Measurements from ENCODE around the gene CALHM6. TPM values are rescaled to one million over a fixed set of nuclear protein-coding genes. Genes with fewer than 3 reads are reported as not detected.

CALHM6 gene
- total RNA-seq, 1 experiment from 2014 or later = 9.6 TPM

DNA sequence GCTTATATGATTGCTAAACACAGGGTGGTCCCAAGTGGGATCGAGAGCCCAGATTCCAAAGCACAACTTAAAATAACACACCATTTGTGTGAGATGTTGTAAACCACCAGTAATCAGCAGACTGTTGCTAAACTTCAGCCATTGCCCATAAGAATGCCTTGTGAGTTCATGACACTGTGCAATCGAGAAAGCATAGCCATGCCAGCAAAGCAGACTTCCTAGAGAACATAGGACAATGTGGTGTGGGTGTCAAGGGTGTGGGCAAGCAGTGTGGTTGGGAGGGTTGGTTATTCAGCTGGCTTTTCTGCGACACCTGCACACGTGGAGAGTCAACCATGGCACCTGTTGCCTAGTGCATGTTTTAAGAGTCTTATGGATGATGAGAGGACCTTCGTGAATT, 16.1 kb upstream of the CALHM6 start:
- no peak for DNase-seq (ENCODE audit: low read depth)

DNA sequence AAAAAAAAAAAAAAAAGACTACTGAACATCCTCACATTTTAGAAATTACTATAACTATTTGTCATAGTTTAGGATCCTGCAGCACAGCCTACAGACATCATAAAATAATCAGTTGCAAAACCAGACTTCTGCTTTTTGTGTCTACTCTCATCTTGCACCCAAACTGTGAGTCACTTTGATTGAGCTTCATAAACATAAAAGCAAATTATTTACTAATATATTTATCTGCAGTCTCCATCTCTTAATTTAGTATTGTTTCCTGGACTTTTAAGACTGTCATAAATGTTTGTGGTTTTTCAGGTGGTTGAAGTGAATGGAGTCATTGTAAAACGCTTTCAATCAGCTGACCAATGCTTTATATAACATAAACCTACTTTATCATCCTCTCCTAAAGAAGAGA, 14.8 kb upstream of the CALHM6 start:
- peak; percentile 24 for DNase-seq (ENCODE audit: low read depth)

DNA sequence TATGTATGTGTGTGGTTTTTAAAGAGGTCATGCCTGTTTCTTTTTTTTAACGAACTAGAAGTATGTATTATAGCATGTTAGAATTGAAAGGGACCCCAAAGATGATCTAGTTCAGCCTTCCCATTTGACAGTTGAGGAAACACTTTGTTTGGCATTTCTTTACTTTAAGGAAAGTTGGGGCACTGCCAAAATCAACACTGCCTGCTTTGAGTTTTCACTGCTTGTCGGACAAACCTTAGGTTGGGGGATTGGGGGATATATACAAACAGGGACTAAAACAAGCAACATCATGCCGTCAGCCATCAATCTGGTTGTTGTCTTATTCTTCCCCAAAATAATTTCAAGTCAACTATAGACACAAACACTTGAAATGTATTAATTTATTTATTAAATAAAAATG, 14.1 kb upstream of the CALHM6 start:
- DNase-seq (ENCODE audit: low read depth) = peak; percentile 28

DNA sequence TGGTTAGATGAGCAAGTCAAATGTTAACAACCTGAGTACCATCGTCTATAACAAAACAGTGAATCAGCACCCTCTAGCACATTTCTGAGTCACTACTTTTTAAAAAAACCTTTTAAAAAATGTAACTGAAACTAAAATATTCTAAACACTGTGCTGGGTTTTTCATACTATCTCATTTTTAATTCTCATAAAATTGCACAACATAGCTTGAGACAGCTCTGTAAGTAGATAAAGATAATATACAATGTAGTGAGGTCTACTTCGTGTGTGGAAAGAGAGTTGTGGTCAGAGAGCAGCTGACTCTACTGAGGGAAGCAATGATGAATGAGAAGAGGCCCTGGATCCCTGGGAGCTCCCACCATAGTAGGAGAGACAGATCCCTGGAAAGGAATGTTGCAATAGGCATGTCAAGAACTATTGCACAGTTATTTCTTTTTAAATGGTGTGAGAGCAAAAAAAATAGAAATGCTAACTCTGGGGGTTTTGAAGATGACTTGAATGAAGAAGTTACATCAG, 13.6 kb upstream of the CALHM6 start:
- DNase-seq (ENCODE audit: low read depth) = peak; percentile 80

DNA sequence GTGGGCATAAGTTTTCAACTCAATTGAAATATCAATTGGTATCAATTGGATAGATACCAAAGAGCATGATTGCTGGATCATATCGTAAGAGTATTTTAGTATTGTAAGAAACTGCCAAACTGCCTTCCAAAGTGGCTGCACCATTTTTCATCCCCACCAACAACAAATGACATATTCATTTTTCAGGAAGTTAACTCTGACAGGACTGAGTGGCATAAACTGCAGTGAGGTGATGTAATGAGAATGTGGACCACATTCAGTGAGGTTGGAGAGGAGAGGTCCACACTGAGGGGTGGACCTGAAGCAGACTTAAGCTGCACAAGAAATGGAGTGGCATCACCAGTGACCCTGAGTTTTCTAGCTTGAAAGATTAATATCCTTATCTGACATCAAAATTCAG, 11.6 kb upstream of the CALHM6 start:
- DNase-seq (ENCODE audit: low read depth) = no peak

DNA sequence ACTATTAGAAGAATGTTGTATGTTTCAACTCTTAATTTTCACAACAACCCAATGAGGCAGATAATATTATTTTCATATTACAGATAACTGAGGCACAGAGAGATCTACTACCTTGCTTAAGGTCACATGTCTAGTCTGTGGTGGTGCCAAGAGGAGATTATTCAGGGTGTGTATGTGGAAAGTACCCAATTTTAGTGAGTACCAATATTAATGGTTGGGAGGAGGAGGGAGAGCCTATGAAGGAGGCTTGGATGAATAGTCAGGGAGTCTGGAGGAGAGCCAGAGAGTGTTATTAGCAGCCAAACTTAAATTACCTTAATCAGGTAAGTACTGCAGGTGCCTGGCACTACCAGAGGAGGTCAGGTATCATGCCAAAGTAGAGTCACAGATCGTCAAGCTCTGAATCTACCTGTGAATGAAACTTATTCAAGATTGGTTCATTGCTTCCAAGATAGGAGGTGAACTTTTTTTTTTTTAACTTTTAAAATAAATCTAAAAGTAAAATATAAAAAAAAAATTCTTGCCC, 10.9 kb upstream of the CALHM6 start:
- no peak for DNase-seq (ENCODE audit: low read depth)

DNA sequence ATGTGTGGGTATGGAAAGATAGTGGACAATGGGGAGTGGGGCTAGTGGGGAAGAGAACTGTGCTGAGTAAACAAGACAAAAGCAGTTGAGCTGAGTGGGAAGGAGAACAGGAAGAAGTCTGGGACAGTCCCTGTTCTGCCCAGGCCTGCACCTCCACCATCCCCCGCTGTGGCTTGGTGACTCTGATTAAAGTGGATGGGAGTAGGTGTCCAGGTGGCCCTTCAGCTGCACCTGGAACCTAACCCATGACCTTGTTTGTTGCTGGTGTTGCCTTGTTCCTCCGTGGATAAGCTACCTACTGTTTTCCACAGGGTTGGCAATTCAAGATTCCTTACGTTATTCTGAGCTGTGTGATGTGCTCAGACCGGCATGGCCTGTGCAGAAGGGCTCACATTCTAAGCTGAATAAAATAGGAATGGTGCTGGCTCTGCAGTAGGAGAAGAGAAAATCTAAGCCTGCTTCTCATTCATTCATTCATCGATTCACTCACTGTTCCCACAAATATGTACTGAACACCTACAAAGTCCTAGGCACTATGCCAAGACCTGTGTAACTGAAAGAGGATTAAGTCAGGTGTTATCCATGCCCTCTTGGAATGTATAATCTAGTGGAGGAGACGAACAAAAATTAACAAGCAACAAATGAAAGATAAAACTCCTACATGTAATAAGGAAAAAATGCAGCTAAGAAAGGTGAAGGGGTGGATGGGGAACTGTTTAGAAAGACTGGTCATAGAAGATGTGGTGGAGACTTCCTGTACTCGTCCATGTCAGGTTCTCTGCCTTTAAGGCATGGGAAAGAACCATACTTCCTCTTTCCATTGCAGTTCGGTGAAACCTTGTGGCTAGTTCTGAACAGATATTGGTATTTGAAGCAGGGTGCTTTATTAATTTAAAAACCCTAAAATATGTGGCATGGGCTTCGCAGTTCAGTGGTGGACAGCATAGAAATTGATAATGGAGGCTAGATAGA, 10.1 kb upstream of the CALHM6 start:
- DNase-seq (ENCODE audit: low read depth) = no peak

DNA sequence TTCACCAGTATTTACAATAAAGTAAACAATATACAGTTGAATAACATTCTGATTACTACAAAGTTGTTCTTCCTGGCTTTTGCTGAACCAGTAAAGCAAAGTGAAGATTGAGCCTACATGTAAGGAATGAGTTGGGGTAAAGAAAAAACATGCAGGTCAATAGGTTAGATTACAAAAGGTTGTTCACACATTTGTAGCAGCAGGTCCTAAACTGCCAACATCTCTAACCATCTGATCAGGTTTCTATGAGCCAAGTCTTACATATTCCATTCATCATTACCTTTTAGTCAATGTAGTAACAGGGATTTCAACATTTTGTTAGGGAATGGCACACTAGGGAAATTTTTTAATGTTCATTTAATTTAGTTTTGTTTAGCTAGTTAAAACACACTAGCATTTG, 9.3 kb upstream of the CALHM6 start:
- DNase-seq (ENCODE audit: low read depth) = no peak

DNA sequence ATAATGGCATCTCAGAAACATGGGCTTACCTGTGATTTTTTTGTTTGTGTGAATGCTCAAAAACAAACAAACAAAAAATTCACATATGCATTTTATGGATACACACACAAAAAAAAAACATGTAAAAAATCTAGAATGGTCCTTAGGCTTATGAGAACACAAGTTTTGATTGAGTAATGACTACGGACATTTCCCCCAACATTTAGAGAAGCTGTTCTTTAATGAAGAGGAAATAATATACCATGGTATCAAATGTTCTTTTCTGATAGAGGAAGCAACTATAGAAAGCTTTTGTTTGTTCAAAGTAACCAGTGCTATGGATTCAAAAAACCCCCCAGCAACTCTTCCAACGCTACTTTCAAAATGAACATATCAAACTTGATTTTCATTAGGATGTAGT, 8.6 kb upstream of the CALHM6 start:
- DNase-seq (ENCODE audit: low read depth) = no peak

DNA sequence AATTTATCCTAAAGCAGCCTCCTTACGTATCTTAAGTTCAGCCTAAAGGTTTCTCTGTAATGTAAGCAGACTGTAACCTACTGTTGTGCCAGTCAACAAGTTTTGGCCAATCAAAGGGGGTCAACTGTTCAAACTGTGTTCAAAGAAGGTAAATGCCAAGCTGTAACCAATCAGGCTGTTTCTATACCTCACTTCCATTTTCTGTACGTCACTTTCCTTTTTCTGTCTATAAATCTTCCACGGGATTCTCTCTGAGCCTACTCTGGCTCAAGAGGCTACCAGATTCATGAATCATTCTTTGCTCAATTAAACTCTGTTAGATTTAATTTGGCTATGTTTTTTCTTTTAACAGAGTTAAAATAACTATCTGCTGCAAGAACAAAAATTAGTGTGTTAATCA, 5.1 kb upstream of the CALHM6 start:
- no peak for DNase-seq (ENCODE audit: low read depth)

DNA sequence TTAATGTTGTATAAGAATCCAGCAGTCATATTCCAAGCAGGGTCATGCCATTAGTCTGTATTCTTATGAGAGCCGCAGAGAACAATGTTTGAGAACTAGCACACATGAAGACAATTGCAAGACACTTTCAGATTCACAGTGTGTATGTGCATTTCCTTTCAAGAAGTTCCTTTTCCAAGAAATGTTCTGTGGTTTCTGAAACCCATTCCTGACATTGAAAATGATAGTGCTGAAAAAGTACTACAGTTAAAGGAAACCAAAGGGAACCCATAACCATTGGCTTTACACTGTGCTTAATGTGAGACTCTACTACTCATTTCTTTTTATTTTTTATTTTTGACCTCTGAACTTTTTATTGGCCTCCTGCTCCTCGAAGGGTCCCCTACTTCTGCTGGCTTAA, 4.2 kb upstream of the CALHM6 start:
- DNase-seq (ENCODE audit: low read depth) = no peak

DNA sequence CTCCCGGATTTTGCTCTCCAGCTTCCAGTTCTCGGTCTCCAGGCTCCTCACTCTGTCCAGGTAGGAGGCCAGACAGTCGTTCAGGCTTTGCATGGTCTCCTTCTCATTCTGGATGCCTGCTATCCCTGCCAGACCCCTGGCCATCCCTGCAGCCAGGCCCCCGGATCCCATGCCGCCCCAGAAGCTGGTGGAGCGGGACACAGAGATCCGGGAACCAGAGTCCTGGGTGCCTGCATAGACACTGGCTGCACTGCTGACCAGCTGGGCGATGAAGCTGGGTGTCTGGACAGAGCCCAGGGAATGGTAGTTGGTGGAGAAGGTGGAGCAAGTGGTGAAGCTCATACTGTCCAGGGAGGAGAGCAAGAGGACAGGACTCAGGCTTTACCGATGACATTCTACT, 2.9 kb upstream of the CALHM6 start:
- no peak for DNase-seq (ENCODE audit: low read depth)

DNA sequence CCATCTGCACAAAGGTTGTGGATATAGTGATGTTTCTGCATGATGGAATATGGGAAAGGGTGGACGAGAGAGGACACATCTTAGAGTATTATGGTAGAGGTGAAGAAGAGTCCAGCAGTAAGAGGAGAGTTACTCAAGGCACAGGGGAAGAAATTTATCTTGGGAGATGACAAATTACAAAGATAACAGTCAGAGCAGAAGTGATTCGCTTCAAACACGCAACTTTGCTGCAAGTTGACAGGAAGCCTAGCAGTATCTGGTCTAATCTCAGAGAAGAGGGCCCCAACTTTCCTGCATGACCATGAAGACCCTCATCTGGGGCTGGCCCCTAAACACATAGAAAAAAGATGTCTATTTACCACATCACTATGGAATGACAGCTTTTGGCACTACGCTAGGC, 1.2 kb upstream of the CALHM6 start:
- no peak for DNase-seq (ENCODE audit: low read depth)

DNA sequence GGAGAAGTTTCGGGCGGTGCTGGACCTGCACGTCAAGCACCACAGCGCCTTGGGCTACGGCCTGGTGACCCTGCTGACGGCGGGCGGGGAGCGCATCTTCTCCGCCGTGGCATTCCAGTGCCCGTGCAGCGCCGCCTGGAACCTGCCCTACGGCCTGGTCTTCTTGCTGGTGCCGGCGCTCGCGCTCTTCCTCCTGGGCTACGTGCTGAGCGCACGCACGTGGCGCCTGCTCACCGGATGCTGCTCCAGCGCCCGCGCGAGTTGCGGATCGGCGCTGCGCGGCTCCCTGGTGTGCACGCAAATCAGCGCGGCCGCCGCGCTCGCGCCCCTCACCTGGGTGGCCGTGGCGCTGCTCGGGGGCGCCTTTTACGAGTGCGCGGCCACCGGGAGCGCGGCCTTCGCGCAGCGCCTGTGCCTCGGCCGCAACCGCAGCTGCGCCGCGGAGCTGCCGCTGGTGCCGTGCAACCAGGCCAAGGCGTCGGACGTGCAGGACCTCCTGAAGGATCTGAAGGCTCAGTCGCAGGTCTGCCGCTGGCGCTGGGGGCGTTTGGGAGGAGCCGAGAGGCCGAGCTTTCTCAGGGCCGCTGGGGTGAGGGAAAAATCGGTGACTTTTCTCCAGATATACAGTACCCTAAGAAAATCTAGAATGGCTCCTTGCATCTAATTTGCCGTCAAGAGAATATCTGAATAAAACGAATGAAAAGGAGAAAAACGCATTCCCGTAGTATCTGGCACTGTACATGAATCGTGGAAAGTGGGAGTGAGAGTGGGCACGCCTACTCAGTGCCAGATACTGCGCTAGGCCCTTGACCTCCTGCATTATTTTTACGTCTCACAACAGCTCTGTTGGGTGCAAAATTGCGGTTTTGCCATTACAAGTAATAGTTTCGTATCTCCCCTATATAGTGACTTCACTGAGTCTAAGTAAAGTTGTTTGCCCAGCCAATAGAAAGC, 1.0 kb downstream of the CALHM6 start:
- DNase-seq (ENCODE audit: low read depth) = peak; percentile 77

DNA sequence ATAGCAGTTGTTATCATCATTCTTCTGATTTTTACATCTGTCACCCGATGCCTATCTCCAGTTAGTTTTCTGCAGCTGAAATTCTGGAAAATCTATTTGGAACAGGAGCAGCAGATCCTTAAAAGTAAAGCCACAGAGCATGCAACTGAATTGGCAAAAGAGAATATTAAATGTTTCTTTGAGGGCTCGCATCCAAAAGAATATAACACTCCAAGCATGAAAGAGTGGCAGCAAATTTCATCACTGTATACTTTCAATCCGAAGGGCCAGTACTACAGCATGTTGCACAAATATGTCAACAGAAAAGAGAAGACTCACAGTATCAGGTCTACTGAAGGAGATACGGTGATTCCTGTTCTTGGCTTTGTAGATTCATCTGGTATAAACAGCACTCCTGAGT, 2.1 kb downstream of the CALHM6 start:
- DNase-seq (ENCODE audit: low read depth) = no peak

DNA sequence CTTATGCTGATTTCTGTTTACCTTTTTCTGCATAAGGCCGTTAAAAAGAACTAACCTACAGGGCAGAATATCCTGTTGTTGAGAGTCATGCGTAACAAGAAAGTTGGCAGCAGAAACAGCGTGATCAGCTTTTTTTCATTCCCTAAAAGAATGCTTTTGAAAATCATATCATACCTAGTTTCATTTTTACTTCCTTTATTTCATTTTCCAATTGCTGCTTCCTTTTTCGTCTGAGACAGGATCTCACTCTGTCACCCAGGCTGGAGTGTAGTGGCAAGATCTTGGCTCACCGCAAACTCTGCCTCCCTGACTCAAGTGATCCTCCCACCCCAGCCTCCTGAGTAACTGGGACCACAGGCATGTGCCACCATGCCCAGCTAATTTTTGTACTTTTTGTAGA, 4.1 kb downstream of the CALHM6 start:
- DNase-seq (ENCODE audit: low read depth) = no peak

DNA sequence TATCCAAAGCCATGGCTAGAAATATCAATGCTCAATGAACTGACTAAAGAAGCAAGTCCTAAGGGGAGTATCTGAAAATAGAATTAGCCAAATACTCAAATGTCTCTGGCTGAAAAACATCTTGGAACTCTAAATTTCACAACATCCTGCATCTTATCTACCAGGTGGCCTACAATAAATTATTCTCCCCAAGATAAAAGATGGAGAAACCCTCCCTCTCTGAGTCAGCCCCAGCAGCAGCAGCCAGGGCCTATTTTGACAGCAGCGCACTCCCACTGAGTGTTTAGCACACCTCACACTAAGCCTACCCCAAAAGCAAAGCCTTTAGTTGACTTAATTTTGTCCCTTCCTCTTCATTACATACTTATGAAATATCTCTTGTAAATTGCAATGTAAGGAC, 5.9 kb downstream of the CALHM6 start:
- no peak for DNase-seq (ENCODE audit: low read depth)

DNA sequence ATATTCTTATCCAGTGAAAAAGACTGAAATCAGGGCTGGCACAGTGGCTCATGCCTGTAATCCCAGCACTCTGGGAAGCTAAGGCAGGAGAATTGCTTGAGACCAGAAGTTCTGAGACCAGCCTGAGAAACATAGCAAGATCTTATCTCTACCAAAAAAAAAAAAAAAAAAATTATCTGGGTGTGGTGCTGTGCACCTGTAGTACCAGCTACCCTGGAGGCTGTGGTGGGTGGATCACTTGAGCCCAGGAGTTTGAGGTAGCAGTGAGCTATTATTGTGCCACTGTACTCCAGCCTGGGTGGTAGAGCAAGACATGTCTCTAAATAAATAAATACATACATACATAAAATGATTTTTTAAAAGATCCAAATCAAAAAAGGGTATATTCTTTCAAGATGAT, 6.3 kb downstream of the CALHM6 start:
- no peak for DNase-seq (ENCODE audit: low read depth)

DNA sequence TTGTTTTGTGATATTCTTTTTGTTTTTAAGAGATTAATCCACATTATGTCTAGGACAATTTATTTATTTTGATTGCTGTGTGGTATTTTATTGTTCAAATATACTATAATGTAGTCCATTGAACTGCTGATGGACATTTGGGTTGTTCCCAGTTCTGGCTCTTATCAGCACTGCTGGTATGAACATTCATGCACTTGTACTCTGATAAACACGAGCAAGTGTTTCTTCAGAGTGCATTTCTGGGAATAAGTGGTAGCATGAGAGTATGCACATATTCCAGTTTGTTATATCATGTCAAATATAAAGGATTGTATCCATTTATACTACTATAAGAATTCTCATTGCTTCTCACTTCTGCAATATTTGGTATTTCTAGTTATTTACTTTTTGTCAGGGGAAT, 7.1 kb downstream of the CALHM6 start:
- DNase-seq (ENCODE audit: low read depth) = no peak

DNA sequence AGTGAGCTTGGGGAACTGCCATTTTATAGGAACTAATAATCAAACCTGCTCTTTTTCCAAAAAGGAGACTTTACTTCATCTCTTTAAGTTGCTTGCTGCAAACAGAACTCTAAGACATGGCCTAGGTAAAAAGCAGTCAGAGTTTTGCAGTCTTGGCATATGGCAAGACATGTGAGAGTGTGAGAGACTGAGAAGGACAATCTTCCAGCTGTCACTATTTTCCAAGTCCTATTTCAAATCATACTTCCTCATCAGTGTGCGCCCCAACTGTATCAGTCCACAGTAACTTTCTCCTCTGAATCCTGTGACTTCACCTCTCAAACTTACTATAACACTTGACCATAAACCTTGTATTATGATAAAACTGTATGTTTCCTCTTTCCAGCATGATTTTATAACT, 10.4 kb downstream of the CALHM6 start:
- no peak for DNase-seq (ENCODE audit: low read depth)

DNA sequence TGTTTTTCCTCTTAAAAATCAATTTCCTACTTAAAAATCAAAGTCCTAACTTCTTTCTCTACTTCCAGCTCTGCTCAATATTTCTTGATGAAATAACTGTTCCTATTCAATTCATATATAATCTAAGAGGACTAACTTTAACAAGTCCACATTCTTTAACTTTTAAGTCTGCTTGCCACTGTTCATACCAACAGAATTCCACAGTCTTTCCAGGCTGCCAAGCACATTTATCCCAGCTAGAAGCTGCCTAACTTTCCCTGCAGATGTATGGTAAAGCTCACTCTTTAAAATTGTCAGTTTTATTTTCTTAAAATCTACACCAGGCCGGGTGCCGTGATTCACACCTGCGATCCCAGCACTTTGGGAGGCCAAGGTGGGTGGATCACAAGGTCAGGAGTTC, 11.5 kb downstream of the CALHM6 start:
- no peak for DNase-seq (ENCODE audit: low read depth)

DNA sequence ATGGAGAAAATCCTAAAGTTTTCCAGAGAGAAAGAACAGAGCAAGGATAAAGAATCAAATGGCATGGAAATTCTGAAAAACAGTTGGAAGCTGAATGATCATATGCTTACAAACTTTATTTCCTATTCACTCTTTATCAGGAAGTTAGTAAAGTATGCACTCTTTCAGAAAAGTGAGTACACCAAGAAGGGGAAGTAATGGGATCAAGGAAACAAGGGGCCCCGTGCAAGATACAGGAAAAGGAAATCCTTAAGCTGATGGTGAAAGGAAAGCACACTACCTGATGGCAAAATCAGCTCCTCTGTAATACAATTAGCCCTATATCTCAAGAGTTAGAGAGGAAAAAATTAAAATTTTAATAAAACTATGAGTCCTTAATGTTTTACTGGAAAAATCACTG, 14.0 kb downstream of the CALHM6 start:
- DNase-seq (ENCODE audit: low read depth) = no peak
